Activated effector memory CD4-positive, alpha-beta T cell treated with Interleukin-2 at 50 U/mL for 16 hours (primary cell): ENCODE measurements around the gene ZNF524.

Source experiments
- DNase-seq: peaks from one replicate; pipeline ENCODE4 v3.0.0-alpha.2; 2020

Gene ZNF524

GRCh38 chr19:55603115-55603514 lies 3.0 kb downstream of the ZNF524 start:
- DNase-seq, result no peak

- no peak for DNase-seq
Measured at GRCh38 chr19:55603581-55604292, 3.6 kb downstream of the ZNF524 start.

GRCh38 chr19:55605207-55605636 lies 5.1 kb downstream of the ZNF524 start:
- peak; percentile 95 for DNase-seq

GRCh38 chr19:55605637-55606470 lies 5.8 kb downstream of the ZNF524 start, which contains the start of gene ZNF865:
TSS of gene ZNF865 (plus strand) at chr19:55605647. CDS start at chr19:55613619, 7,972 bp downstream.
- DNase-seq, result peak; percentile 55

- no peak for DNase-seq
Measured at GRCh38 chr19:55606471-55606787, 6.3 kb downstream of the ZNF524 start.

GRCh38 chr19:55606817-55607216 lies 6.7 kb downstream of the ZNF524 start:
- no peak for DNase-seq

- DNase-seq, result no peak
Measured at GRCh38 chr19:55609326-55609725, 9.2 kb downstream of the ZNF524 start.

GRCh38 chr19:55611300-55611982 lies 11.4 kb downstream of the ZNF524 start:
- DNase-seq, result no peak

- no peak for DNase-seq
Measured at GRCh38 chr19:55611983-55612645, 12.0 kb downstream of the ZNF524 start.

- DNase-seq, result no peak
Measured at GRCh38 chr19:55613396-55613795, 13.3 kb downstream of the ZNF524 start.

GRCh38 chr19:55613930-55614710 lies 14.0 kb downstream of the ZNF524 start:
- DNase-seq, result no peak

GRCh38 chr19:55614711-55615542 lies 14.8 kb downstream of the ZNF524 start:
- DNase-seq, result no peak

GRCh38 chr19:55615543-55616394 lies 15.7 kb downstream of the ZNF524 start:
- no peak for DNase-seq

- no peak for DNase-seq
Measured at GRCh38 chr19:55616395-55616875, 16.3 kb downstream of the ZNF524 start.

- DNase-seq, result no peak
Measured at GRCh38 chr19:55617426-55617825, 17.3 kb downstream of the ZNF524 start.

- no peak for DNase-seq
Measured at GRCh38 chr19:55618426-55618825, 18.3 kb downstream of the ZNF524 start.

- no peak for DNase-seq
Measured at GRCh38 chr19:55619286-55619685, 19.2 kb downstream of the ZNF524 start.

- no peak for DNase-seq
Measured at GRCh38 chr19:55620410-55621204, 20.5 kb downstream of the ZNF524 start.

- no peak for DNase-seq
Measured at GRCh38 chr19:55621205-55621672, 21.2 kb downstream of the ZNF524 start.
